Large intestine (tissue), 3 donors: ENCODE data around the gene CIC. TPM values are rescaled to one million over a fixed set of nuclear protein-coding genes. Genes with fewer than 3 reads are reported as not detected.

Experiments
- DNase-seq, 2 donors: peaks; one replicate each; pipeline versions ENCODE4 v3.0.0 to v3.0.0-alpha.2; 2013
- H3K27ac ChIP-seq: one replicate; pipeline ENCODE4 v1.5.1; 2013; ENCODE audit warnings: low read length
- H3K27me3 ChIP-seq: 2 replicates; pipeline ENCODE4 v1.6.1; 2013; ENCODE audit warnings: low read length; ENCODE audit not compliant: control insufficient read depth, insufficient read depth
- H3K36me3 ChIP-seq: 2 replicates; pipeline ENCODE4 v1.6.1; 2013; ENCODE audit warnings: low read length; ENCODE audit not compliant: control insufficient read depth, insufficient read depth
- H3K4me1 ChIP-seq: one replicate; pipeline ENCODE4 v1.6.1; 2013; ENCODE audit warnings: low read length; ENCODE audit not compliant: control insufficient read depth, insufficient read depth
- H3K4me3 ChIP-seq: one replicate; pipeline ENCODE4 v1.5.1; 2013; ENCODE audit warnings: low read length
- H3K9me3 ChIP-seq: one replicate; pipeline ENCODE4 v1.6.1; 2013; ENCODE audit warnings: mild to moderate bottlenecking, low read depth, low read length, moderate library complexity; ENCODE audit not compliant: control insufficient read depth
- WGBS: methylation state at CpG from one replicate; pipeline ENCODE4 v1.1.5; 2013; ENCODE audit warnings: low lambda C conversion rate; ENCODE audit not compliant: insufficient coverage; 5-methylcytosine and 5-hydroxymethylcytosine counted together
- polyA plus RNA-seq: library from polyadenylated mRNA; unstranded; fragments of 120-200 nt; gene quantifications from one replicate; pipeline ENCODE4 v1.2.1, GENCODE V29; 2013

Gene CIC
- polyA plus RNA-seq, 1 donor = 43.4 TPM

- Histone ChIP-seq H3K4me3 (peak overlapping the region; percentile 40), H3K27me3 (no peaks in the 10 kb centered on the region), H3K4me1 (peaks cover 51% of the 10 kb centered on the region), H3K27ac (peak overlapping the region; percentile 92), H3K9me3 (no peaks in the 10 kb centered on the region), H3K36me3 (peaks cover 18% of the 10 kb centered on the region)
- 27% methylated on average over 3 of the region's 74 CpGs for WGBS
- DNase-seq = peak; percentile 96 to 98
Observed at GRCh38 chr19:42283188-42284065, 14.4 kb downstream of the CIC start.

- H3K9me3 ChIP-seq = no peaks in the 10 kb centered on the region
- peaks cover 25% of the 10 kb centered on the region for H3K36me3 ChIP-seq
- DNase-seq = peak; percentile 65 to 89
- H3K4me3 ChIP-seq = no peak overlapping the region
- no peaks in the 10 kb centered on the region for H3K27me3 ChIP-seq
- H3K27ac ChIP-seq = no peak overlapping the region
- no CpG with 5 or more reads among the region's 76 CpGs for WGBS
- peaks cover 45% of the 10 kb centered on the region for H3K4me1 ChIP-seq
Observed at GRCh38 chr19:42284066-42284501, 15.0 kb downstream of the CIC start.

GRCh38 chr19:42284591-42285341 lies 15.7 kb downstream of the CIC start:
- Histone ChIP-seq H3K4me3 (peak overlapping the region; percentile 73), H3K36me3 (peaks cover 32% of the 10 kb centered on the region), H3K27ac (peak overlapping the region; percentile 49), H3K4me1 (peaks cover 39% of the 10 kb centered on the region), H3K9me3 (no peaks in the 10 kb centered on the region), H3K27me3 (no peaks in the 10 kb centered on the region)
- 2% methylated on average over 7 of the region's 41 CpGs for WGBS
- DNase-seq = peak in 1 of 2 donors; percentile 25

- H3K36me3 ChIP-seq = peaks cover 39% of the 10 kb centered on the region
- H3K4me3 ChIP-seq = peak overlapping the region; percentile 73
- no peaks in the 10 kb centered on the region for H3K27me3 ChIP-seq
- peaks cover 41% of the 10 kb centered on the region for H3K4me1 ChIP-seq
- DNase-seq = no peak
- no peaks in the 10 kb centered on the region for H3K9me3 ChIP-seq
- no peak overlapping the region for H3K27ac ChIP-seq
- no CpG with 5 or more reads among the region's 5 CpGs for WGBS
Observed at GRCh38 chr19:42285541-42285941, 16.5 kb downstream of the CIC start.

GRCh38 chr19:42285988-42286348 lies 16.9 kb downstream of the CIC start:
- H3K27me3 ChIP-seq = no peaks in the 10 kb centered on the region
- peaks cover 45% of the 10 kb centered on the region for H3K4me1 ChIP-seq
- no CpG with 5 or more reads among the region's 6 CpGs for WGBS
- no peak overlapping the region for H3K4me3 ChIP-seq
- no peak overlapping the region for H3K27ac ChIP-seq
- H3K9me3 ChIP-seq = no peaks in the 10 kb centered on the region
- DNase-seq = no peak
- peaks cover 44% of the 10 kb centered on the region for H3K36me3 ChIP-seq

- no CpG with 5 or more reads among the region's 13 CpGs for WGBS
- Histone ChIP-seq H3K9me3 (no peaks in the 10 kb centered on the region), H3K36me3 (peaks cover 49% of the 10 kb centered on the region), H3K4me1 (peaks cover 46% of the 10 kb centered on the region), H3K4me3 (no peak overlapping the region), H3K27ac (no peak overlapping the region), H3K27me3 (no peaks in the 10 kb centered on the region)
- DNase-seq = no peak
Observed at GRCh38 chr19:42286349-42287016, 17.4 kb downstream of the CIC start.

- WGBS = no CpG with 5 or more reads among the region's 30 CpGs
- H3K9me3 ChIP-seq = no peaks in the 10 kb centered on the region
- H3K4me3 ChIP-seq = no peak overlapping the region
- H3K27me3 ChIP-seq = no peaks in the 10 kb centered on the region
- H3K36me3 ChIP-seq = peaks cover 54% of the 10 kb centered on the region
- no peak for DNase-seq
- no peak overlapping the region for H3K27ac ChIP-seq
- H3K4me1 ChIP-seq = peaks cover 46% of the 10 kb centered on the region
Observed at GRCh38 chr19:42287017-42287826, 18.2 kb downstream of the CIC start.

- no peaks in the 10 kb centered on the region for H3K9me3 ChIP-seq
- DNase-seq = no peak
- no peak overlapping the region for H3K27ac ChIP-seq
- peaks cover 60% of the 10 kb centered on the region for H3K36me3 ChIP-seq
- 100% methylated on average over 2 of the region's 10 CpGs for WGBS
- H3K27me3 ChIP-seq = no peaks in the 10 kb centered on the region
- peaks cover 48% of the 10 kb centered on the region for H3K4me1 ChIP-seq
- H3K4me3 ChIP-seq = no peak overlapping the region
Observed at GRCh38 chr19:42287827-42288107, 18.7 kb downstream of the CIC start.

- Histone ChIP-seq H3K27ac (no peak overlapping the region), H3K4me3 (no peak overlapping the region), H3K4me1 (peaks cover 43% of the 10 kb centered on the region), H3K36me3 (peaks cover 66% of the 10 kb centered on the region), H3K27me3 (no peaks in the 10 kb centered on the region), H3K9me3 (no peaks in the 10 kb centered on the region)
- no peak for DNase-seq
- no CpG with 5 or more reads among the region's 4 CpGs for WGBS
Observed at GRCh38 chr19:42288387-42288786, 19.3 kb downstream of the CIC start.
